NCI-H524 treated with DMSO at 0.1 percent for 48 hours (cell line): Measurements from ENCODE around the gene PAIP1.
"Not testable (repeated sequence)": the region's sequence is repeated elsewhere in the genome, so short reads cannot be mapped to it uniquely, and the experiment has no call there.

Experiments used
- DNase-seq: peaks from one replicate; lab custom pipeline; 2025; lab: John Stamatoyannopoulos, UW

Gene PAIP1

DNA sequence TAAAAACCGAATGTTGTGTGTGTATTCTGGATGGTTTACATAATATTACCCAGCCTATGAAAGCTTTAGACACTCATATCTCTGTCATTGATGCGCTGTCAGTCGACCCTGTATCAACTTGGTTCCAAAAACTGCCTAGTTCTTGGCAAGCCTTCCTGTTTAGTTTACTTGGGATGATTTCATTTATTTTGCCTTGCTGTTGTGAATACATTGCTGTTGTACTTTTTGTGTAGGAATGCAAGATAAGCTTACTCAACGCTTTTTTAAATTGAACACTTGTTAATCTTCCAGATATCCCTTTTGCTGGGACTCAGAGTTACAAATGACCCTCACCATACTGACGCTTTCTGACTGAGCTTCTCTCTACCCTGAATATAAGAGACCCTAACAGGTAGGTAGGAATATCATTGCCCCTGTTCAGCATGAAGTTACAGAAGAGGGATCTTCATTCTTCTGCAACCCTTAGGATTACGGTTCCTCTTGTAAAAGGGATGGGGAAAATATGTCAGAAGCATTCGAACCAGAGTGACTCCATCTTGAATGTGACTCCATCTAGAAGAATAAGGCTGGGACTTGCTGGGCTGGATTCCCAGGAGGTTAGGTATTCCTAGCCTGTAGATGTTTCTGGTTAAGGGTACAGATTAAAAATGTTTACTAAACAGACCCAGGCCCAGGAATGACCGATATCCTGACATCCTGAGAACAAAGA lies 13.7 kb upstream of the PAIP1 start:
- no peak for DNase-seq

DNA sequence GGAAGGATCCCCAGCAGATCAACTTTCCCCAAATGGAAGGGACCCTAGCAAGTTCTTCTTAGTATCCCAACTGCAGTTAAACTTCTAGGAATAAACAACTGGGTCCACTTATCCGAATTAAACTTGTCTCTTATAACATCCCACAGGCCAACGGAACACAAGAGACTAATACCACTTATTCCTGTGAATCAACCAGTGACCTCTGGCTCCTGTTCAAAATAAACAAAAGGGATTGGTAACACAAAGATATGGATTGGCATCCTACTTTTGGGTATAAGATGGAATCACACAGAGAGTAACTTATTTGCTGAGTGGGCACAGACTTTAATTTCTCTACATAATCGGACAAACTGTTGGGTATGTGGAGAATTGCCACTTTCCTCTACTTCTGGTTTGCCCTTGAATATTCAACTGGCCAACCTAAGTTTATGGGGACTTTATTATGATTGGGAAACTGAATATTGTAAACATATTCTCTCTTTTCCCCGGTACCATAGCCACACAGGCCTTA lies 12.4 kb upstream of the PAIP1 start:
- no peak for DNase-seq

DNA sequence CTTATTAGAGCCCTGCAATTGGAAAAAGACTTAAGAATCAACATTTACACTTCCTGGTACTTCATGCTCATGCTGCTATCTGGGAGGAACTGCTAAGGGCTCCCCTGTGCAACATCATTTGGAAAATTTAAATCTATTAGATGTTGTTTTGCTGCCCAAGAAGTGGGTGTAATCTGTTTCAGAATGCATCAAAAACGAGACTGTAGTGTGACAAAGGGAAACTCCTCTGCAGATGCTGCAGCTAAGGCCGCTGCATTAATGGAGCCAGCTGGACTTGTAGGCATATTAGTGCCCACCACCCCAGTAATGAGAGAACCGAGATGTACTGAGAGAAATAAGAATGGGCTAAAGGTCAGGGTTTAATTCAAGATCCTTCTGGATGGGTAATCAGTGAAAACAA lies 11.1 kb upstream of the PAIP1 start:
- DNase-seq = no peak

DNA sequence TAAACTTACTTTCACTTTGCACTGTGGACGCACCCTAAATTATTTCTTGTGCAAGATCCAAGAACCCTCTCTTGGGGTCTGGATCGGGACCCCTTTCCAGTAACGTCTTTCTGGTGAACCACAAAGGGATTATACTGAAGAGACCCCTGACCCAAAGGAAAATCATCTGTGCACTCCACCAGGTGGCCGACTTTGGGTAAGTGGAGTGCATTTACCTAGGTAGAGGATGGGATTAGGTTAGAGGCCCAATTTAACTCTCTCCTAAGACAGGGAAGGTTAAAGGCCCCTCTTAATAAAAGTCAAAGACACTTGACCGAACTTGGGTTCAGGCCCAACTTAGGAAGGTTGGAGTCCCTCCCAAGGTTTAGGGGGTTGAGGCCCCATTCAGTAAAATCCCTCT lies 8.2 kb upstream of the PAIP1 start:
- no peak for DNase-seq

DNA sequence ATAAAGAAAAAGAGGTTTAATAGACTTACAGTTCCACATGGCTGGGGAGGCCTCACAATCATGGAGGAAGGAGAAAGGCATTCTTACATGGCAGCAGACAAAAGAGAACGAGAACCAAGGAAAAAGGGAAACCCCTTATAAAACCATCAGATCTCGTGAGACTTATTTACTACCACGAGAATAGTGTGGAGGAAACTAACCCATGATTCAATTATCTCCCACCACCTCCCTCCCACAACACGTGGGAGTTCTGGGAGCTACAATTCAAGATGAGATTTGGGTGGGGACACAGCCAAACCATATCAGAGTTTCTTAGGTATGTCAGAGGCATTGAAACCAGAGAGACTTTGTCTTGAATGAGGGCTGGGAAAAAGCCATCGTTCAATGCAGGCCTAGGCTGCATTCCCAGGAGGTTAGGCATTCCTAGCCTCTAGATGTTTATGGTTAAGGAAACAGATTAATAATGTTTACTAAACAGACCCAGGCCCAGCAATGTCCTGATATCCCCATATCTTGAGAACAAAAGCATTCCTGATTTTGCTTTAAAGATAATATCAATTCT lies 7.5 kb upstream of the PAIP1 start:
- DNase-seq = no peak

DNA sequence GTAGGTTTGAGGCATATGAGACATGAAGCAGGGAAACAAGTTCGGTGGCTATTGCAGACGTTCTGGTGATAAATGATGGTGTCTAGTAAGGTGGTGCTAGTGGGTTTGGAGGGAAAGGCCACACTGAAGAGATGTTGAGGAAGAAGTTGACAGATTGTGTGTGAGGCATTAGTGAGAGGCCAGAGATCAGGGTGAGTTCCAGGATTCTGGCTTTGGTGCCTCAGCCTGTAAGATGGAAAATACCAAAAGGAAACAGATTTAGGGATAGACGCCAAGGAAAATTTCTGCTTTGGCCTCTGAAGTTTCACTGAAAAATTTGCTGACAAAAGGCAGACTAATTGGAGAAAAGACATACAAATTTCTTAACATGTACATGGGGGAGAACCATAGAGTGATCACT lies 6.4 kb upstream of the PAIP1 start:
- DNase-seq = no peak

DNA sequence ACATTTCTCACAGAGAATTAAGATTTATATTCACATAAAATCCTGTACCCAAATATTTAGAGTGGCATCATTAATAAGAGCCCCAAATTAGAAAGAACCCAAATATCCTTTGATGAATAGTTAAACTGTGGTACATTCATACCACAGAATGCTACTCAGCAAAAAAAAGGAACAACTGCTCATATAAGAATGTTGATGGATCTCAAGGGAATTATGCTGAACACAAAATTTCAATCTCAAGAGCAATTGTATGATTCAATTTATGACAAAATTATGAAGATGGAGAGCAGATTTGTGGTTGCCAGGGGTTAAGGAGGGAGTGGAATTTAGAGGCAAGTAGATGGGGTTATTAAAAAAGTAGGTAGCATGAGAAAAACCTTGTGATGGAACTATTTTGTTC lies 4.5 kb upstream of the PAIP1 start:
- DNase-seq = no peak

DNA sequence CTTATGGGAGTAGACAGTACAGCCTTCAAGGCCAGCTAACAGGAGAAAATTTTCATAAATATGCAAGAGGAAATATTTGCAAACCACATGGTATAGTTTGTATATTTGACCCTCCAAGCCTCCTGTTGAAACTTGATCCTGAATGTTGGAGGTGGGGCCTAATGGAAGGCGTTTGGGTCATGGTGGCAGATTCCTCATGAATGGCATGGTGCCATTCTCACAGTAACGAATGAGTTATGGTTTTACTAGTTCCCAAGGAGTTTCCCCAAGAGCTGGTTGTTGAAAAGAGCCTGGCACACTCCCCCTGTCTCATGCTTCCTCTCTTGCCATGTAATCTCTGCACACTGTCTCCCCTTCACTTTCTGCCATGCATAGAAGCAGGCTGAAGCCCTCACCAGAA lies 3.3 kb upstream of the PAIP1 start:
- DNase-seq = no peak

DNA sequence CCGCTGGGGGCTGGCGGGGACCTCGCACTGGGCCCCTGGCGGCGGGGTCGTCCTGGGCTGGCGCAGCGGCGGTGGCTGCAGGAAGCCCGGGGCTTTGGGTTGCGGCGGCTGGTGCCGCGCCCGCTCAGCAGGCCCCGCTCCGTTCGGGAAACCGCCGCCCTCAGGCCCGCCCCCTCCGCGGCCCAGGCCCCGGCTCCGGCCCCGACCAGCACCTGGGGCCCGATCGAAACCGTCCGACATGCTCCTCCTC lies 345 bp downstream of the PAIP1 start:
- not testable (repeated sequence) for DNase-seq

DNA sequence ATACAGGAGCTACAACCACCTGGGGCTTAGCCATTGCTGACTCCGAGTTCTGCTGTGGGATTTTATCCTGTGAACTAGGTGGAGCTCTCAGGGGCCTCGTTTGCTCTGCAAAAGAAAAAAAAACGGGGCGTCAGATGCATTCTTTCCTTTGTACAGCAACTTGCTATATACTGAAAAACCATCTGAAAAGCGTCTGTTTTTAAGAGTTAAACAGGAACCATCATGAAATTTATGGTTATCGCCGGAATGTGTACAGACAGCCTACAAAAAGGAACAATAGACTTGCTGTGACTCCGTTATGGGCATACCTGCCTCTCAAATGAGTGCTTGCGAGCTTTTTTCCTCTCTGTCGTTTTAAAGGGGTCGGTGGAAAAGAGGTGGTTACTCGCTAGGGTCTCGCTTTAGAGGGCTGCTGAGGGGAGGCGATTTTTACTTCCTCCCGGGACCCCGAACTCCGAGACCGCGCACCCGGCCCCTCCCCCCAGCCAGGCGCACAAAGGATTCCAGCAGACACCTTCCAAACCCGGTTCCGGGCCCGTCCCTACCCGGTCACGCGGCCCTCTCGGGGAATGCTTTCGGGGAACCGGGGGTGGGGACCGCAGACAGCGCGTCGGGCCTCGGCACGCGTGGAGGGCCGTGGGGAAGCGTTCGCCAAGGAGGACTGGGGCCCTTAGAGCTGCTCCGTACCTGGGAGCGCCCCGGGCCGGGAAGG lies 826 bp downstream of the PAIP1 start:
- DNase-seq = peak; percentile 4

DNA sequence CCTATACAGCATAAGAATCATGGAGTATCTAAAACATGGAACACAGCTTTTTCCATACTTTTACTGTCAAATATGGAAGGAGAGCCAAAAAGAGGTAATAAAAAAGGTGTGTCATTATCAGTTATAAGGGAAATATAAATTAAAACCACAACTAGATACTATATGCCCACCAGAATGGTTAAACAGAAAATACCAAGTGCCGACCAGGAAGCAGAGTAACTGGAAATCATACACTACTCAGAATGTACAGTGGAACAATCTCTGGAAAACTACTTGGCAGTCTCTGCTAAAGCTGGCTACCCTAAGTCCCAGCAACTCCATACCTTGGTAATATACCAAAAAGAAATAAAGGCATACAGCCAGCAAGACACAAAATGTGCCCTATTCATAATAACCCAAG lies 2.4 kb downstream of the PAIP1 start:
- no peak for DNase-seq

DNA sequence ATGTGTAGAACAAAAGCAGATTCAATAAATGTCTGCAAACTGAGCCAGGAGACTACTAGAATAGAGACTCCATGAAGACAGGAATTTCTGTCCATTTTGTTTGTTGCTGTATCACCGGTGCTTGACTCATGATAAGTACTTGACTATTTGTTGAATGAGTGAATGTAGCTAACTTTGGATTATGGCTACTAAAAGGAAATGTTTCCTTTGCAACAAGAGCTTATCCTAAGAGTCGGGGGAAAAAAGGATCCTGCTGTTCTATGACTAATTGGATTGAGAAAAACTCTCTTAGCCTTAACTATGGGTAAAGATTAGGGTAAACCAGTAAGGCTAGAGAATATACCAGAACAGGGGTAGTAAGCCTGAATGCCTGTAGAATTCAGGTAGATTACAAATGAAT lies 3.5 kb downstream of the PAIP1 start:
- no peak for DNase-seq

DNA sequence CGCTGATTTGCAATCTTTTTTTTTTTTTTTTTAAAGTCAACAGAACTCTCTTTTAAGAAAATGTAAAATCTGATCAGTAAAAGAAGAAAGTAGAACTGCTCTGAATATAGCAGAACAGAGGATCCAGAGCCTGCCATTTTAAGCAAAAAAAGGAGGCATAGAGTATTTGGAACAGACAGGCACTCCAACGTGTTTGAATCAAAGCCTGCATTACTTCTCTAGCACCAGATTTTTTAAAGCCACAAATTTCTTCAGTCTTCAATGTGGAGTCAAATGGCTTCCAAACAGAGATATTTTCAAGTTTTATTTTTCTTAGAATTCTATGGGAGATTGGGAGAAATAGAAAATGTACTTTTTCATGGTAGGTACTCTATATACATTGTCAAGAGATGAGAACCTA lies 5.1 kb downstream of the PAIP1 start:
- no peak for DNase-seq

DNA sequence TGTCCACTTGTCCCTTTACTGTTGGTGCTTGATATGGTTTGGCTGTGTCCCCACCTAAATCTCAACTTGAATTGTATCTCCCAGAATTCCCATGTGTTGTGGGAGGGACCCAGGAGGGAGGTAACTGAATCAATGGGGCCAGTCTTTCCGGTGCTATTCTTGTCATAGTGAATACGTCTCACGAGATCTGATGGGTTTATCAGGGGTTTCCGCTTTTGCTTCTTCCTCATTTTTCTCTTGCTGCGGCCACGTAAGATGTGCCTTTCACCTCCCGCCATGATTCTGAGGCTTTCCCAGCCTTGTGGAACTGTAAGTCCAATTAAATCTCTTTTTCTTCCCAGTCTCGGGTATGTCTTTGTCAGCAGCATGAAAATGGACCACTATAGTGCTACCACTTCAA lies 7.6 kb downstream of the PAIP1 start:
- not testable (repeated sequence) for DNase-seq

DNA sequence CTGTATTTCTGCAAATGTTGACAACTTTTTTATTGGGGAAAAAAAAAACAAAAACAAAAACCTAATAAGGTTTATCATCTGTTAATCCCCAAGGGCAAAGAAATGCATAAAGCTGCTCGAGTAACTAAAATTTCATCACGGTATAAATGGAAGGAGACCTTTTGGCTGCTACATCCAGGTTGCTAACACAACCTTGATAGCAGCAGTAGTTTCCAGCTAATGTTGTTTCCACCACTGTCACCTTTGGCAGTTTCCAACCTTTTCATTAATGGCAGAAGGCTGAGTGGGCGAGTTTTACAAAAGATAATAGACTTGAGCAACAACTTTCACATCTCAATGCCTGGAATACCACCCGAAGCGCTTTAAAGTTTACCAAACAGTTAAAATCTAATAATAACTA lies 8.5 kb downstream of the PAIP1 start:
- no peak for DNase-seq

DNA sequence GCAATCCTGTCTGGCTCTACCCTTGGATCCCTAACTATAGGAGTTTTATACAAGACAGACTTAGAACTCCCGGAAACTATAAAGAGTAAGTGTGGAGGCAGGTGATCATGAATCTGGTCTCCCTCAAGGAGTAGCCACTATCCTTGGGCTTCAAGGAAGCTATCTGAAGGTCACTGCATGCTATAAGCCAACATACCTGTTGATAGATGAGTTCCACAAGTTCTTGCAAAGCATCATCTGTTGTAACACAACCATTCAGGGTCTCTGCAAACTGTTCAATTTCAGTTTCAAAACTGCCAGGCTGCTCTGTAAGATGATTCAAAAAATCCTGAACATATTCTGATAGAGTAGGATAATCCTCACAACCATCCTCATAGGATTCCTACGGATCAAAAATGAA lies 9.3 kb downstream of the PAIP1 start:
- no peak for DNase-seq

DNA sequence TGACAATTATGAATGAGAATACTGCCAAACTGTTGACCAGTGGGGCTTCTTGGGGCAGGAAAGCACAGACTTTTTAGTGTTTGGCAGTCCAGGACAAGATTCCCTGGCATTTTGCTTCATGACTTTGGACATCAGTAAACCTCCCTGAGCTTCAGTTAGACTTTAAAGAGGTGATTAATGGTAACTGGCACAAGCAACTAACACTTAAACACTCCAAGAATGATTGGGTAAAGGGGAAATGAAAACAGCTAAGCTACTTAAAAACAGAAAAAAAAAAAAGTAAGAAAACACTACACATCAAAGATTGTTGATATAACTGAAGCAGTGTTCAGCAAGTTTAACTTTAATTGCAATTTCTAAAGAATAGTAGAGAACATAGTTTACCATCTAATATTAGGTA lies 13.4 kb downstream of the PAIP1 start:
- no peak for DNase-seq

DNA sequence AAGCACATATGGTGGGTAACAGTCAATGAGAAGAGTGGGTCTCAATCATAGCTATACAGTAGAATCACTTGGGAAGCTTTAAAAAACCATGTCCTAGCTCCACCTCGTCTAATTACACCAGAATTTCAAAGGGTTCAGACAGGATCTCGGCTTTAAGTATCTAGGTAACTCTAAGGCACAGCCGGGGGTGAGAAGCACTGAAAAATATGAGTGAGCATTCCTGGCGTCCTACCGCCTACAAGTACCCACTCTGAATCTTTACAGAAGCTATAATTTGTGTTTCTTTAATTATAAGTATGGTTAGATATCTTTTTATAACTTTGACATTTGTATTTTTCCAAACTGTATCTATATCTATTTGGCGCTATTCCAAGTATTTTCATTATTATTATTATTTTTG lies 16.1 kb downstream of the PAIP1 start:
- no peak for DNase-seq

DNA sequence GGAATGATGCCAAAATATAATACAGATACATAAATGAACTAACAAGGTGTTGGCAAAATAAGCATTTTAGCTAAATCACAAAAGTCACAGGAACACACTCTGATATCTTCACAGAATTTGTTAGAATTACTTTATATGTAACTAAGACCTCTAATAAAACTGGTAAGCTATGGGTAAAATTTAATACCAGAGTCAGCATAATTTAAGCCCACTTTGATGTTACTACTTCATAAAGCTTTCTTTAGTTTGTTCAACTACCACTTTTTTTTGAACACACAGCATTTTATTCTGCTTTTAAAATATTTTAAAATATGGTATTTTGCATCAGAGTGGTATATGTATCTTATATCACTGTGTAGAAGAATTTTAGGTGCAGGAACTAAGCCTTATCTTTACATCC lies 19.9 kb downstream of the PAIP1 start:
- DNase-seq = no peak

DNA sequence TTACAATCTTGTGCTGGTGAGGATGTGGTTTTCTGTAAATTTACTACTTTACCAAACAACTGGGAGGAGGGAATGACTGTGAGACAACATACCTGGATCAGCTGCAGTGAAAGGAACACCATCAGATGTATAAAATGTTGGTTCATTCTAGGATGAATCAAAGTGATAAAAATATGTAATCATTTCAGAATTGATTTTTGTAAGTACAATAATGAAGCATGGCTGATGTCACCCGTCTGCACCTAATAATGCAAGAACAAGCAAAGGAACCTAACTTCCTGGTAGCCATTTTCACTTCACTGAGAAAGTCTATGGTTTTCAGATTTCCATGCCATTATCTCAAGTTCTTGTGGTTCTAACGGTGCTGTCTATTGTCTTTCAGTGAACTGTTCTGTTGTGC lies 23.2 kb downstream of the PAIP1 start:
- no peak for DNase-seq

DNA sequence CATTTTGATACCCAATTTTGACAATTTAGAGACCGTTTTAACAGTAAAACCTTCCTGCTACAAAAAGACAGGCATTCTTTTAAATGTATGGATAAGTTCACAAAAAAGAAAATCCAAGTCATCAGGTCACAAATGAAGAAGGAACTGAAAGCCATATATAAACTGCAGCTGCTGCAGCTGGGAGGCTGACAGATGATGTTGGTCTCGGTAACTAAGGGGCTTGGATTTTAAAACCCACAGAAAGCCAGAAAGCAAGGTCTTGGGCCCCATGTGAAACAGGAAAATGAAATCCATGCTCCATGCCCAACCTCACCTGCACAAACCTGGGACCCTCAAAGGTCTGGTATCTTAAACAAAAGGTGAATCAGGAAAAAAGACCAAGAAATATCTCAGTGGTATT lies 26.2 kb downstream of the PAIP1 start:
- no peak for DNase-seq

DNA sequence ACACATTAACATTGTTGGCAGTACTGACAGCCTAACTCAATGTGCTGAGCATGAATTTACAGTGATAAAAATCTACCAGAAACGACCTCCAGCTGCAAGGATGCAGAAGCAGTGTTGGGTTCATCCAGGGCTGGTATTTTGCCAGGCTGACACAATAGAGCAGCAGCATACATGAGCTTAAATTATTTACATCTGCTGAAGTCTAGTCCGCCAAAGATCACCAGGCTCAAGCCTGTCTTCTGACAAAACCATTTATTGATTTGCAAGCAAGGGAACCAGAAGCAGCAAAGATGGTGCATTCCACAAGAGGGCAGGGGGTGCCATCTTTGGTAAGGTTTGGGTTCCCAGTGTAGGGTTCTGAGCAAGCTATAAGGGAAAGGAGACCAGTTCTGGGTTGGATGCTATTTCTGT lies 33.2 kb downstream of the PAIP1 start:
- no peak for DNase-seq

DNA sequence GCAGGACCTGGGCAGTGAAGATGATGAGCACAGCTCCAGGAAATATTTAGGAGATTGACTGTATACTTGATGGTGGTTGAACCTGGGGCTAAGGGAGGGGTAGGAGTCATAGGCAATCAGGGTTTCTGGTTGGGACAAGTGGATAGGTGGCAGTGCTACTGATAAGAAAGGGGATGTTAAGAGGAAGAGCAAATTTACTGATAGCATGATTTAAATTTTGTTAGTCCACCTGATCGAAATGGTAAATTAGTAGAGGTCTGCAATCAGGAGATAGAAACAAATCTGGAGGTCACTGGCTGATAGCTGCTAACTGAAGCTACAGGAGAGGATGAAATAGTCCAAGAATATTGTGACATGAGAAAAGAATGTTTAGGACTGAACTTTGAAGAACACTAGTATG lies 36.3 kb downstream of the PAIP1 start:
- no peak for DNase-seq

DNA sequence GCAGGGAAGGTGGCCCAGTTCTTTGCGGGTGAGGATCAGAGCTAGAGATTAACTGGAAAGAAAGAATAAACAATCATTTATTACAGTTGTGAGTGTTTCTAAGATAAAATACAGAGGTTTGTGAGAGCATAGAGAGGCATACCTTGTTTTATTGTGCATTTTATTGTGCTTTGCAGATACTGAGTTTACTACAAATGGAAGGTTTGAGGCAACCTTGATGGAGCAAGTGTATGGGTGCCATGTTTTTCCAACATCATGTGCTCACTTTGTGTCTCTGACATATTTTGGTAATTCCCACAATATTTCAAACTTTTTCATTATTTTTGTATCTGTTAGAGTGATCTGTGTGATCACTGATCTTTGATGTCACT lies 41.2 kb downstream of the PAIP1 start:
- no peak for DNase-seq
